ENCODE measurements around the gene MAPKAP1.

Gene MAPKAP1

DNA sequence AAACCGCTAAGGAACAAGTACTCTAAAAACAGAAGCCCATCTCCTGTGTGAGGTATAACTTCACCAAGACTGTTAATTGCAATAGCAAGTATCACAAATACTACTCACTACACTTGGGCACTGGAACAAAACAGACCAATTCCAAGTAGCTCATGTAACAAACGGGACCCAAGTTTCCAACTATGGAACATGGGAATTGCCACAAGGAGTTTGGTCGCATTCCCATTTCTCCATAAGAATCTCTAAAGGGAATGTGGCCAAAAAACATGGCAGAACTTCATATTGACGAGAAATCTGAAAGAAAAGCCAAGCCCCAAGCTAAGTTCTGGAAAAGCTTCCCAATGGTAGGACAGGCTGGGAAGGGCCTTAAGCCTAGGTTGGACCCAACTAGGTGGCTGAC is 162.5 kb downstream of the MAPKAP1 start:
- TF ChIP-seq MYC (IDR thresholded peaks at IDR 0.05; ENCODE audit: low read depth, low read length) (no peak), POLR2A (IDR thresholded peaks at IDR 0.05; ENCODE audit: extremely low read depth, insufficient read length) (no peak)
- TF ChIP-seq, protein P1, sequence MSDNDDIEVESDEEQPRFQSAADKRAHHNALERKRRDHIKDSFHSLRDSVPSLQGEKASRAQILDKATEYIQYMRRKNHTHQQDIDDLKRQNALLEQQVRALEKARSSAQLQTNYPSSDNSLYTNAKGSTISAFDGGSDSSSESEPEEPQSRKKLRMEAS (IDR thresholded peaks at IDR 0.05; ENCODE audit: low read depth, low read length): no peak
- TF ChIP-seq, protein P2, sequence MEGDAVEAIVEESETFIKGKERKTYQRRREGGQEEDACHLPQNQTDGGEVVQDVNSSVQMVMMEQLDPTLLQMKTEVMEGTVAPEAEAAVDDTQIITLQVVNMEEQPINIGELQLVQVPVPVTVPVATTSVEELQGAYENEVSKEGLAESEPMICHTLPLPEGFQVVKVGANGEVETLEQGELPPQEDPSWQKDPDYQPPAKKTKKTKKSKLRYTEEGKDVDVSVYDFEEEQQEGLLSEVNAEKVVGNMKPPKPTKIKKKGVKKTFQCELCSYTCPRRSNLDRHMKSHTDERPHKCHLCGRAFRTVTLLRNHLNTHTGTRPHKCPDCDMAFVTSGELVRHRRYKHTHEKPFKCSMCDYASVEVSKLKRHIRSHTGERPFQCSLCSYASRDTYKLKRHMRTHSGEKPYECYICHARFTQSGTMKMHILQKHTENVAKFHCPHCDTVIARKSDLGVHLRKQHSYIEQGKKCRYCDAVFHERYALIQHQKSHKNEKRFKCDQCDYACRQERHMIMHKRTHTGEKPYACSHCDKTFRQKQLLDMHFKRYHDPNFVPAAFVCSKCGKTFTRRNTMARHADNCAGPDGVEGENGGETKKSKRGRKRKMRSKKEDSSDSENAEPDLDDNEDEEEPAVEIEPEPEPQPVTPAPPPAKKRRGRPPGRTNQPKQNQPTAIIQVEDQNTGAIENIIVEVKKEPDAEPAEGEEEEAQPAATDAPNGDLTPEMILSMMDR (IDR thresholded peaks at IDR 0.05; ENCODE audit: low read depth, low read length): no peak
- no peak for DNase-seq (ENCODE audit: low read depth)
- H3K4me3 ChIP-seq (ENCODE audit: low read depth, low read length): no peak overlapping the region

DNA sequence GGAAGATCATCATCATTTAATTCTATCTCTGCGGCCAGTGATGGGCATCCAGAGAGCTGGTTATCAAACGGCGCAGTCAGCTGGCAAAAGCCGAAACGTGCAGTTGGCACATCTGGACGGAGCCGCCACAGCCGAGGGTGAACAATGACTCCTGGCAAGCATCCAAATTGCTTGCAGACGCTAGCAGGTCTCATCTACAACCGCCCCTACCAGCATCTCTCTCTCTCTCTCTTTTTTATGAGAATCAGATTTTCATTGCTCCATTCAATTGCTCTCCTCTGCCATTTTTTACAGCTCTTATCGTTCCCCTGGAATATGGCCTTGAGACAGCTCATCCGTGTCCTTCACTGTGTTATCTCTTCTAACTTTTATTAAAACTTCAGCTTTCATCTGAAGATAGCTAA is 165.2 kb downstream of the MAPKAP1 start:
- TF ChIP-seq POLR2A (IDR thresholded peaks at IDR 0.05; ENCODE audit: extremely low read depth, insufficient read length) (no peak), MYC (IDR thresholded peaks at IDR 0.05; ENCODE audit: low read depth, low read length) (no peak)
- TF ChIP-seq, protein P1 (IDR thresholded peaks at IDR 0.05; ENCODE audit: low read depth, low read length): no peak
- TF ChIP-seq, protein P2 (IDR thresholded peaks at IDR 0.05; ENCODE audit: low read depth, low read length): no peak
- DNase-seq (ENCODE audit: low read depth): no peak
- H3K4me3 ChIP-seq (ENCODE audit: low read depth, low read length): no peak overlapping the region

DNA sequence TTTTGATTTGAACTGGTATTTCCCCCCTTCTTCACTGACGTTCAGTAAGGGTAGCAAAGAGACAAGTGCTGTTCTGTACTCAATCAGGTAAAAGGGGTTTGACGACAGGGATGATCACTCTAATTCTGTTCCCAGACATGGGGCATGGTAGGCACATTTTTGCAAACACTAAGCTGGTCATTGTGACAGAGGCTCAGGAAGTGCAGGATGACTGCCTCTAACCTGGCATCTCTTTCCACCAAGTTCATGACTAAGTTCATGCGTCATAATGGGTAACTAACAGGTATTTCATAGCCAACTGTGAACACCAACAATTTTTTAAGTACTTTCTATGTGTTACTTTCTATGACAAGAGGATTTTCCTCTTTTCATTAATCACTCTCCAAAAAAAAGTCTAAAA is 166.5 kb downstream of the MAPKAP1 start:
- TF ChIP-seq MYC (IDR thresholded peaks at IDR 0.05; ENCODE audit: low read depth, low read length) (no peak), POLR2A (IDR thresholded peaks at IDR 0.05; ENCODE audit: extremely low read depth, insufficient read length) (no peak)
- TF ChIP-seq, protein P2 (IDR thresholded peaks at IDR 0.05; ENCODE audit: low read depth, low read length): no peak
- TF ChIP-seq, protein P1 (IDR thresholded peaks at IDR 0.05; ENCODE audit: low read depth, low read length): no peak
- no peak for DNase-seq (ENCODE audit: low read depth)
- no peak overlapping the region for H3K4me3 ChIP-seq (ENCODE audit: low read depth, low read length)

DNA sequence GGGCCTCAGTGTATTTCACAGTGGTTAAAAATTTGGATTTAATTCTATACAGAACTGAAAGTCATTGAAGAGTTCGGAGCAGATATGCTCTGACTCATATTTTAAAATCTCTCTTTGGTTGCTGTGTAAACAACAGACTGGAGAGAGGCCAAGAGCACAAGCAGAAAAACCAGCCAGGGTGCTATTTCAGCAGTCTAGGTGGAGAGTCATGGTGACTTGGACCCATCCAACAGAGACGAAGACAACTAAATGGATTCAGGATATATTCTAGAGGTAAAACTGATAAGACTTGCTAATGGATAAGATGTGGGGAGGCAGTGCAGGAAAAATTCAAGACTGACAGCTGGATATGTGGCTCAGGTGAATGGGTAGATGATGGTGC is 168.9 kb downstream of the MAPKAP1 start:
- no peak for DNase-seq (ENCODE audit: low read depth)
- TF ChIP-seq MYC (IDR thresholded peaks at IDR 0.05; ENCODE audit: low read depth, low read length) (no peak), POLR2A (IDR thresholded peaks at IDR 0.05; ENCODE audit: extremely low read depth, insufficient read length) (no peak)
- TF ChIP-seq, protein P2 (IDR thresholded peaks at IDR 0.05; ENCODE audit: low read depth, low read length): no peak
- TF ChIP-seq, protein P1 (IDR thresholded peaks at IDR 0.05; ENCODE audit: low read depth, low read length): no peak
- H3K4me3 ChIP-seq (ENCODE audit: low read depth, low read length): no peak overlapping the region

DNA sequence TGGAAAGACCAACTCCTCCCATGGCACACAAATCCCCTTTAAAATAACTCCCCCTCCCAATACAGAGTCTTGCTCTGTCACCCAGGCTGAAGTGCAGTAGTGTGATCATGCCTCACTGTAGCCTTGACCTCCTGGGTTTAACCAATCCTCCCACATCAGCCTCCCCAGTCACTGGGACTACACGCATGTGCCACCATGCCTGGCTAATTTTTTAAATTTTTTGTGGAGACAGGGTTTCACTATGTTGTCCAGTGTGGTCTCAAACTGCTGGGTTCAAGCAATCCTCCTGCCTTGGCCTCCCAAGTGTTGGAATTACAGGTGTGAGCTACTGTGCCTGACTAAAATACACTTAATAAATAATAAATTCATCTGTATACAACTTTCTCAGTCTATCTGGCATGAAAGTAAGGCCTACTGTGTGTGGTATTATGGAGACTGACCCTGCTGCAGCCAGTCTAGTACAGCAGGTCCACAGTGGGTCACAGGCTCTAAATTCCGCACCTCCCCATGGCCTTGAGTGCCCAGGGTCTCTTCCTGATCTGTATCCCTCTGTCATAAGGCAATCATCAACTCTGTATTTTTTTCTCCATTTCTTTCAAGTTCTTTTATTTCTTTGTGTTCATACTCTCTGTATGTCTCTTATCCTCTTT is 169.4 kb downstream of the MAPKAP1 start:
- no peak for DNase-seq (ENCODE audit: low read depth)
- TF ChIP-seq MYC (IDR thresholded peaks at IDR 0.05; ENCODE audit: low read depth, low read length): no peak
- TF ChIP-seq, protein P2 (IDR thresholded peaks at IDR 0.05; ENCODE audit: low read depth, low read length): no peak
- TF ChIP-seq, protein P1 (IDR thresholded peaks at IDR 0.05; ENCODE audit: low read depth, low read length): no peak
- TF ChIP-seq POLR2A (IDR thresholded peaks at IDR 0.05; ENCODE audit: extremely low read depth, insufficient read length): no peak
- no peak overlapping the region for H3K4me3 ChIP-seq (ENCODE audit: low read depth, low read length)

Data from NB4 (cell line).